HG03457 (cell line): ENCODE measurements around the gene IGFBP1.
"Not testable (repeated sequence)": the region's sequence is repeated elsewhere in the genome, so short reads cannot be mapped to it uniquely, and the experiment has no call there.

Experiments
- ATAC-seq: cut with Tn5 transposase; IDR thresholded peaks from one replicate; pipeline ENCODE4 v1.9.1; 2021; ENCODE audit warnings: moderate number of reproducible peaks; ENCODE audit not compliant: unreplicated experiment

The IGFBP1 gene

GRCh38 chr7:45930967-45931366, 42.7 kb downstream of the IGFBP1 start:
- ATAC-seq: no peak

- ATAC-seq: no peak
Measured at GRCh38 chr7:45937301-45937700, 49.0 kb downstream of the IGFBP1 start.

- ATAC-seq: no peak
Measured at GRCh38 chr7:45937862-45938261, 49.6 kb downstream of the IGFBP1 start.

GRCh38 chr7:45938626-45939302, 50.5 kb downstream of the IGFBP1 start:
- ATAC-seq: no peak

GRCh38 chr7:45939574-45939973, 51.3 kb downstream of the IGFBP1 start:
- ATAC-seq: no peak

GRCh38 chr7:45940237-45940781, 52.0 kb downstream of the IGFBP1 start:
- ATAC-seq: not testable (repeated sequence)

- ATAC-seq: no peak
Measured at GRCh38 chr7:45940939-45941338, 52.7 kb downstream of the IGFBP1 start.
